ENCODE results near the gene ADGRG6. TPM values are rescaled to one million over a fixed set of nuclear protein-coding genes. Genes with fewer than 3 reads are reported as not detected.

ADGRG6 gene
- total and polyA plus RNA-seq, 2 of the 8 experiments (the other 6 are each of a cell fraction or from before 2014, with no cell fraction given) = 1.1 to 6.2 TPM

- no peak overlapping the region for H2AK5ac ChIP-seq (ENCODE audit: low read depth, low read length)
- no peaks in the 10 kb centered on the region for H3K36me3 ChIP-seq (ENCODE audit: control insufficient read depth in 2 of 4, insufficient read depth in 4 of 4, low read length in 3 of 4)
- 100% methylated on average over 2 of the region's 2 CpGs; no CpG with 5 or more reads in 1 of the 2 experiments for WGBS, 2 experiments (ENCODE audit: extremely low coverage in 1 of 2, insufficient coverage in 1 of 2, insufficient read length in 1 of 2, insufficient replicate concordance in 2 of 2, low coverage in 1 of 2, low lambda C conversion rate in 2 of 2, missing lambda C conversion rate in 1 of 2)
- CTCF ChIA-PET (ENCODE audit: partially characterized antibody) = no interaction called here
- no peak overlapping the region for H2BK5ac ChIP-seq (ENCODE audit: low read depth, low read length)
- no peak overlapping the region for H3K4me3 ChIP-seq (ENCODE audit: extremely low read depth in 1 of 4, insufficient read depth in 2 of 4, low read depth in 3 of 4, low read length in 4 of 4)
- no peak overlapping the region for H4K8ac ChIP-seq (ENCODE audit: extremely low read depth, insufficient read depth, low read length)
- H4K91ac ChIP-seq (replicated peaks; ENCODE audit: insufficient read length, low read length) = no peak overlapping the region
- H2BK20ac ChIP-seq (ENCODE audit: low read length) = no peak overlapping the region
- H3K23ac ChIP-seq (ENCODE audit: insufficient read length) = no peak overlapping the region
- no peak overlapping the region for H3K56ac ChIP-seq (replicated peaks; ENCODE audit: insufficient read length, low read depth, low read length)
- DNase-seq (ENCODE audit: low read depth in 1 of 2, low spot score in 2 of 2) (no peak), FAIRE-seq (no peak)
- no peaks in the 10 kb centered on the region for H3K27me3 ChIP-seq (replicated peaks in 1 of 4; ENCODE audit: control insufficient read depth in 3 of 4, extremely low read depth in 1 of 4, insufficient read depth in 3 of 4, low read length in 3 of 4)
- H3K18ac ChIP-seq (ENCODE audit: extremely low read depth, low read length) = no peak overlapping the region
- no peak overlapping the region for H2BK120ac ChIP-seq (replicated peaks; ENCODE audit: low read depth, low read length)
- no peaks in the 10 kb centered on the region for H3K79me2 ChIP-seq (ENCODE audit: control insufficient read depth in 1 of 2, insufficient read depth in 2 of 2, low read length in 2 of 2)
- no peak overlapping the region for H2BK15ac ChIP-seq (ENCODE audit: low read length)
- H3K79me1 ChIP-seq (ENCODE audit: low read depth, low read length) = no peaks in the 10 kb centered on the region
- H3K27ac ChIP-seq (ENCODE audit: low read depth, low read length) = no peak overlapping the region
- no peaks in the 10 kb centered on the region for H3K23me2 ChIP-seq (ENCODE audit: low read depth, low read length)
- H3K9ac ChIP-seq (replicated peaks in 1 of 4; ENCODE audit: extremely low read depth in 1 of 4, low read depth in 3 of 4, low read length in 3 of 4) = no peak overlapping the region
- TF ChIP-seq ATF2 (IDR thresholded peaks at IDR 0.05; ENCODE audit: low read length) (no peak), POLR2A (IDR thresholded peaks at IDR 0.05; ENCODE audit: control extremely low read depth in 1 of 2, low read depth in 2 of 2, low read length in 2 of 2) (no peak), SAP30 (IDR thresholded peaks at IDR 0.05; ENCODE audit: insufficient read depth, insufficient replicate concordance, low read length) (no peak), POLR2AphosphoS5 (IDR thresholded peaks at IDR 0.05; ENCODE audit: low read depth, low read length) (no peak), SP4 (IDR thresholded peaks at IDR 0.05; ENCODE audit: low read length) (no peak)
- H2BK12ac ChIP-seq (ENCODE audit: low read depth, low read length) = no peak overlapping the region
- H3K4me1 ChIP-seq (replicated peaks in 1 of 4; ENCODE audit: control insufficient read depth in 3 of 4, insufficient read depth in 4 of 4, low read length in 3 of 4) = peaks cover 0 to 2% (median 0%) of the 10 kb centered on the region in 4 experiments; a peak in 1 of 7 replicates
- H3K14ac ChIP-seq (ENCODE audit: insufficient read length) = no peak overlapping the region
- H3K4ac ChIP-seq (replicated peaks; ENCODE audit: insufficient read length, low read depth, low read length) = no peak overlapping the region
- POLR2A ChIA-PET (ENCODE audit: partially characterized antibody) = no interaction called here
- H3K4me2 ChIP-seq (ENCODE audit: insufficient read depth in 1 of 2, low read depth in 2 of 2, low read length in 2 of 2) = no peak overlapping the region
- H4K5ac ChIP-seq (ENCODE audit: insufficient read length, low read depth, low read length) = no peak overlapping the region
- H3K9me3 ChIP-seq (ENCODE audit: insufficient read depth in 2 of 2, low read depth in 1 of 2, low read length in 1 of 2) = no peaks in the 10 kb centered on the region
- no peaks in the 10 kb centered on the region for H4K20me1 ChIP-seq (replicated peaks in 1 of 2; ENCODE audit: control insufficient read depth in 1 of 2, insufficient read depth in 2 of 2, low read length in 2 of 2)
- H2AFZ ChIP-seq (ENCODE audit: low read length) = no peak overlapping the region
Observed at GRCh38 chr6:142328070-142328469, 26.3 kb downstream of the ADGRG6 start.

Measured in H1 (cell line).